HG03571 (cell line): ENCODE results near the gene SLC22A9.
"Not testable (repeated sequence)": the region's sequence is repeated elsewhere in the genome, so short reads cannot be mapped to it uniquely, and the experiment has no call there.

Experiments used
- ATAC-seq: cut with Tn5 transposase; IDR thresholded peaks from one replicate; pipeline ENCODE4 v1.9.1; 2021; ENCODE audit not compliant: unreplicated experiment

Gene SLC22A9

DNA sequence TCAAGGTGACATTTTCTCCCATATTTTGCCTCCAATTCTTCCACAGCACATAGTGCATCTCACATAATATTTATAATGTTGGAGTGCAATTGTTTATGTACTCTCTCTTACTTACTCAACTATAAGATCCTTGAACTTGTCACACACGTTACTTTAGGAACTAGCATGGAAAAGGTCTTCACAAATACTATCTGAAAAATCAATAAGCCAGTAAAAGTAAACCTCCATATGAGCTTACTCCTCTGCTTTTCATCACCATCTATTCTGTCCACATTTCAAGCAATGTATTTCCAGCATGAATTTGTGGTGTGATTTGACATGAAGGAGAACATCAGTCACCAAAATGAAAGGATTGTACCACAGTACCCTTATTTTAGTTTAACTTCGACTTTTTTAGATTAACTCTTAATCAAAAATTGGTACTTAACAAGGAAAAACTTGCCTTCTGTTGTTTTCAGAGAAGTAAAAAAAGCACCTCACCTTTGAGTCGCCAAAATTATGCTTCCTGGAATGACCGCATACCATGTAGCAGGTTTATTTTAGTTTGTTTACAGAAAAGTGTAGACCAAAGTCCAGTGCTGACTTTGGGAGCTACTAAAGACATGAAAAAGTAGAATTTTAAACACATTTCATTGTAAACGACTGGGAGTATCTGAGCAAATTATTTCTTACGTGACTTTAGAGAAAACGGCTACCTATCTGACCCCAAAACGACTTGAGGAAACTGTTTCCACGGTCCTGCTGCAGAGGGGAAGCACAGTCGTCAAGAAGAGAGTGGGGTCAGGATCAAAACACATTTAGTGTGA lies at the start of gene SLC22A9:
TSS of gene SLC22A9 (plus strand) at position 621 of the 806 bp plus-strand sequence. CDS start 272 bp downstream, outside the sequence.
- no peak for ATAC-seq

DNA sequence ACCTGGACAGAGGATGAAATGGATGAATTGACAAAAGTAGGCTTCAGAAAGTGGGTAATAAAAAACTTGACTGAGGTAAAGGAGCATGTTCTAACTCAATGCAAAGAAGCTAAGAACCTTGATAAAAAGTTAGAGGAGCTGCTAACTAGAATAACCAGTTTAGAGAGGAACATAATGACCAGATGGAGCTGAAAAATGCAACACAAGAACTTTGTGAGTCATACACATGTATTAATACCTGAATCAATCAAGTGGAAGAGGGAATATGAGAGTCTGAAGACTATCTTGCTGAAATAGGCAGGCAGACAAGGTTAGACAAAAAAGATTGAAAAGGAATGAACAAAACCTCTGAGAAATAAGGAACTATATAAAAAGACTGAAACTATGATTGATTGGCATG lies 47.9 kb upstream of the SLC22A9 start:
- ATAC-seq, result no peak

DNA sequence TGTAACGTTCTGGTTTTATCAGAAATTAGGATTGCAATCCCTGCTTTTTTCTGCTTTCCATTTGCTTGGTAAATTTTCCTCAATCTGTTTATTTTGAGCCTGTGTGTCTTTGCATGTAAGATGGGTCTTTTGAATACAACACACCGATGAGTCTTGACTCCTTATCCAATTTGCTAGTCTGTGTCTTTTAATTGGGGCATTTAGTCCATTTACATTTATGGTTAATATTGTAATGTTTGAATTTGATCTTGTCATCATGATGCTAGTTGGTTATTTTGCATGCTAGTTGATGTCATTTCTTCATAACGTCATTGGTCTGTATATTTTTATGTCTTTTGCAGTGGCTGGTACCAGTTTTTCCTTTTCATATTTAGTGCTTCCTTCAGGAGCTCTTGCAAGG lies 34.5 kb upstream of the SLC22A9 start:
- not testable (repeated sequence) for ATAC-seq

DNA sequence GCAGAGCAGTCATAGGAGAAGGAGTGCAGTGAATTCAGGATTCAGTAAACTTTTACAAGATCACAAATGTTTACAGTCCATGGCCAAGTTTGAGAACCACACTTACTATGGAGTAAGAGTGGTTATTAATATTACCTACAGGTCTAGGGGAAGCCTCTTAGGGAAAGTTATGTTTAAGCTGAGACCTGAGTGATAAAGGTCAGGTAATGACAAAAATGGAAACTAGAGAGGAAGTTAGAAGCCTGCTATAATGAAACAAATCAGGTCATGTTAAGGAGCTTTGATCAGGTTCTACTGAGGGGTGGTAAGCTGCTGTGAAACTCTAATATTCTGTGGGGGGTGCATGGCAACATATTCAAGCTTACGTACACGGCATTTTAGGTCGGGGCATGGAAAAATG lies 32.5 kb upstream of the SLC22A9 start:
- ATAC-seq, result no peak

DNA sequence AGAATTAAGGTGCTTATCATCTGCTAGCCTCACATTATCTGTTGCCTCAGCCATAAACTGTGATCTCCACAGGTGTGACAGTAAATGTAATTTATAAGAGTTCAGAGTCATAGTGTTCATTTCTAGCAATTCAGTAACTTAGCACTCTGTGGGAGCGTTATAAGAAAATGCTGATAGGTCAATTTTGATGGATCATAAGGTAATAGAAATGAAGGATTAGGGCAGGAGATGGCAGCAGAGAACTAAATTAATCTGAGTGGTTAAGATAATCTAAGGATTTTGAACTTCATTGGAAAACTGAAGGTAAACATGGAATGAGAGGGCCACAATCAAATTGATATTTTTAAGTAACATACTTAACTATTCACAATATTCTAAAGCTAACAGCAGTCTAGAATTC lies 26.5 kb upstream of the SLC22A9 start:
- no peak for ATAC-seq

- ATAC-seq, result no peak
These were observed 17.4 kb upstream of the SLC22A9 start for GRCh38 chr11:63352144-63352543.

- no peak for ATAC-seq
These were observed 7.3 kb upstream of the SLC22A9 start for GRCh38 chr11:63362196-63362793.

DNA sequence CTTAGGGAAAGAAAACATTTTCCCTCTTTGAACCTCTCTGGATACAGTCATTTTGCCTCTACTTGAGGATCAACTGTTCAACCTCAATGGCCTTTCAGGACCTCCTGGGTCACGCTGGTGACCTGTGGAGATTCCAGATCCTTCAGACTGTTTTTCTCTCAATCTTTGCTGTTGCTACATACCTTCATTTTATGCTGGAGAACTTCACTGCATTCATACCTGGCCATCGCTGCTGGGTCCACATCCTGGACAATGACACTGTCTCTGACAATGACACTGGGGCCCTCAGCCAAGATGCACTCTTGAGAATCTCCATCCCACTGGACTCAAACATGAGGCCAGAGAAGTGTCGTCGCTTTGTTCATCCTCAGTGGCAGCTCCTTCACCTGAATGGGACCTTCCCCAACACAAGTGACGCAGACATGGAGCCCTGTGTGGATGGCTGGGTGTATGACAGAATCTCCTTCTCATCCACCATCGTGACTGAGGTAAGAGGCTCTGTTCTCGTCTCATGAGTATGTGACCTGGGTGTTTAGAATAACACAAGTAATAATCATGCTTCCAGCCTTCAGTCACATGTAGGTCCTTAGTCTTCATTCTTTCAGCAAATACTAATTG lies 495 bp downstream of the SLC22A9 start:
- ATAC-seq, result no peak

DNA sequence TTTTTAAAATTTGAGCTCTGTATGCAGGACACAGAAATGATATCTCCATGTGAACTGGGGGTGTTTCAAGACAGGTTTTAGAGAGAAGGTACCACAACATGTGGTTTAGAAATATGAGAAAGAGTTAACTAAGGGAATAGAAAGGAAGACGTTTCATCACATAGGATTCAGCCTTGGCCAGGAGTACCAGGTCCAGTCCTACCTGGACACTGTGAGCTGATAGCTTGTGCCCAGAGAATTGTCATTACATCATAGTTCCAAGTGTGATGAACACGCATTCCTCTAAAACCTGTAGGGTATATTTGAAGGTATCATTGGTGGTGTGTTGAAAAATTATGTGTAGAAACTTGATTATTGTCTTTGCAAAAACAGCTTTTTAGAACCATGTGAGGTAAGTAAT lies 1.8 kb downstream of the SLC22A9 start:
- ATAC-seq, result no peak

DNA sequence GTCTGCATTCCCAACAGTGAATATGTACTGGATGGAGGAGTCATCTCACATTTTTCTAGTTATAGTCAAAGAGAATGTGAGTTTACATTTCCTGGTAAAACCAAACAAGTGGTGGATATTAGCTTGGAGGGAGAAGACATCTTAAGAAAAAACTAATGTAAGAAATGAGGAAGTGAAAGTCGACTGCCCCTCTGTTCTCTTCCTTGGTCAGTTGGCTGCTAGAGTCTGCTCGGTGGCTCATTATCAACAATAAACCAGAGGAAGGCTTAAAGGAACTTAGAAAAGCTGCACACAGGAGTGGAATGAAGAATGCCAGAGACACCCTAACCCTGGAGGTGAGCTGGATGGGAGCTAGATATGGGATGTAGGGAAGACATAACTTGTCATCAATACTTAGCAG lies 5.8 kb downstream of the SLC22A9 start:
- no peak for ATAC-seq

DNA sequence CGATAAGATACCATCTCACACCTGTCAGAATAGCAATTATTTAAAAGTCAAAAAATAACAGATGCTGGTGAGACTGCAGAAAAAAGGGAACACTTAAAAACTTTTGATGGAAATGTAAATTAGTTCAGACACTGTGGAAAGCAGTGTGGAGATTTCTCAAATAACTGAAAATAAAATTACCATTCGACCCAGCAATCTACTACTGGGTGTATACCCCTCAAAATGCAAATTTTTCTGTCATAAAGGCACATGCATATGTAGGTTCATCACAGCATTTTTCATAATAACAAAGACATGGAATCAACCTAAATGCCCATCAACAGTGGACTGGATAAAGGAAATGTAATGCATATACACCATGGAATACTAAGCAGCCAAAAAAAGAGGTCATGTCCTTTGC lies 10.5 kb downstream of the SLC22A9 start:
- no peak for ATAC-seq

GRCh38 chr11:63395697-63396096 lies 26.1 kb downstream of the SLC22A9 start:
- no peak for ATAC-seq

- ATAC-seq, result no peak
These were observed 34.8 kb downstream of the SLC22A9 start for GRCh38 chr11:63404161-63404935.

DNA sequence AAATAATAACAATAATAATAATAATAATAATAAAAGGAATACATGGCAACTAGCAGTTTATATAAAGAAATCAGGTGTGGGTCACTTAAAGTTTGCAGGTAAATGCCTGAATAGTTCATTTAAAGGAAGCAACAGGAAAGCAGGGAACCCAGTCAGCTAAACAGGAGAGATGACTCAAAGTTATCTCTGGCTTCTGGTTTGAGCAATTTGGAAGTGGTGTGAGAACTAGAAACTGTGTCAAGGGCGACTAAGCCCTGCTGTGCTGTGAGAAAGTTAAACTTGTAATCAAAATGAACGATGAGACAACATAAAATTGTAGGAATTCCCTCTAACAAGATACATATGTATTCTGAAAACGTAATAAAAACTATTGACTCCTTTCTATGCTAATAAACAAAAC lies 35.5 kb downstream of the SLC22A9 start:
- ATAC-seq, result no peak

- no peak for ATAC-seq
These were observed 36.9 kb downstream of the SLC22A9 start for GRCh38 chr11:63406458-63406857.

DNA sequence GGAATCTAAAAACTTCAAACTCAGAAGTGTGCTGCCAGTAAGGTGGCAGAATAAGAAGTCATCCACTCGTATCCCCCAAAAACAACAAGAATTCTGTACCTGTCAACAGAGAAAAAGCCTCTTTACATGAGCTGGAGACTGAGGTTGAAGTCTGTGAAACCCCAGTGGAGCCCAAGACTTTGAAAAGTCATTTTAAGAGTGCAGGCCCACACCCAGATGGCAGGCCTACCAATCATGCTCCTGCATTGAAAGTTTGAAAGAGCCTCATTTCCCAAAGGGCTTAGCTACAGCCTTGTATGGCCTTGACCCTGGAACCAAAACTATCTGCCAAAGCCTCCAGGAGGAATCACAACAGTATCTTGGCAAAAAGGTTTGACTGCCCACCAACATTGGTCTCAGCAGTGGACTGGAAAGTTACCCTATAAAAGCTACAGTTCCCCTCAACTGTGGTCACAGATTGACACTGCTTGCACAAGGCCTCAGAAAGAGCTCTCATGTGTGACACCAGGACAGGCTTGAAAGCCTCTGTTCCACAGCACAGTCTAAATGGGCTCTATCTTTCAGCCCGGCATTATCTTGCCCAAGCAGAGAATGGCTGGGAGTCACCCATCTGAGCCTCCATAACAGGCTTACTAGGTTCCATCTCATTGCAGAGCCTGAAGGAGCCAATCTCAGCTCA lies 47.7 kb downstream of the SLC22A9 start:
- ATAC-seq, result no peak

- no peak for ATAC-seq
These were observed 58.5 kb downstream of the SLC22A9 start for GRCh38 chr11:63427971-63428508.

DNA sequence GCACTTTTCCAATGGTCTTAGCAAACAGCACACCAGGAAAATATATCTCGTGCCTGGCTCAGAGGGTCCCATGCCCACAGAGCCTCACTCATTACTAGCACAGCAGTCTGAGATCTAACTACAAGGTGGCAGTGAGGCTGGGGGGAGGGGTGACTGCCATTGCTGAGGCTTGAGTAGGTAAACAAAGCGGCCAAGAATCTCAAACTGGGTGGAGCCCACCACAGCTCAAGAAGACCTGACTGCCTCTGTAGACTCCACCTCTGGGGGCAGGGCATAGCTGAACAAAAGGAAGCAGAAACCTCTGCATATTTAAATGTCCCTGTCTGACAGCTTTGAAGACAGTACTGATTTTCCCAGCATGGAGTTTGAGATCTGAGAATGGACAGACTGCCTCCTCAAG lies 61.1 kb downstream of the SLC22A9 start:
- not testable (repeated sequence) for ATAC-seq

DNA sequence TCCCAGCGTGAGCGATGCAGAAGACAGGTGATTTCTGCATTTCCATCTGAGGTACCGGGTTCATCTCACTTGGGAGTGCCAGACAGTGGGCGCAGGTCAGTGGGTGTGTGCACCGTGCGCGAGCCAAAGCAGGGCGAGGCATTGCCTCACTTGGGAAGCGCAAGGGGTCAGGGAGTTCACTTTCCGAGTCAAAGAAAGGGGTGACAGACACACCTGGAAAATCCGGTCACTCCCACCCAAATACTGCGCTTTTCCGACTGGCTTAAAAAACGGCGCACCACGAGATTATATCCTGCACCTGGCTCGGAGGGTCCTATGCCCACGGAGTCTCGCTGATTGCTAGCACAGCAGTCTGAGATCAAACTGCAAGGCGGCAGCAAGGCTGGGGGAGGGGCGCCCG lies 65.8 kb downstream of the SLC22A9 start:
- ATAC-seq, result not testable (repeated sequence)

DNA sequence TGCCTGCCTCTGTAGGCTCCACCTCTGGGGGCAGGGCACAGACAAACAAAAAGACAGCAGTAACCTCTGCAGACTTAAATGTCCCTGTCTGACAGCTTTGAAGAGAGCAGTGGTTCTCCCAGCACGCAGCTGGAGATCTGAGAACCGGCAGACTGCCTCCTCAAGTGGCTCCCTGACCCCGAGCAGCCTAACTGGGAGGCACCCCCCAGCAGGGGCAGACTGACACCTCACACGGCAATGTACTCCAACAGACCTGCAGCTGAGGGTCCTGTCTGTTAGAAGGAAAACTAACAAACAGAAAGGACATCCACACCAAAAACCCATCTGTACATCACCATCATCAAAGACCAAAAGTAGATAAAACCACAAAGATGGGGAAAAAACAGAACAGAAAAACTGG lies 66.2 kb downstream of the SLC22A9 start:
- not testable (repeated sequence) for ATAC-seq

DNA sequence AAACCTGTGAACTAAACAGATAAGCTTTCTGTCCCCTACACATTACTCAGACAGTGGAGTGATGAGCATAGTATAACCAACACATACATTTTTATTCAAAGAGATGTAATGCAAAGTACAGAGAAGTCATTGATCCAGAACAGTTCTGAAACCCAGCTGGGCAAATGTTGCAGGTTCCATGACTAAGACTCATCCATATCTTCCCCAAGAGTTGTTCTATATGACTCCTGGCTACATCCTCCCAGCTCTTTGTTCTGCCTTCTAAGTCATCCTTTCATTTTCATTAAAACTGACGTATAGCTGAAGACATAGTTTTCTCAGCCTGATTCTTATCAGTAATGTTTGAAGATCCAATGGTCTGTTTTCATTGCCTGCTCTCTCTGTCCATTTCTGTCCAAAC lies 74.1 kb downstream of the SLC22A9 start:
- ATAC-seq, result no peak
